GM10266 (cell line): Measurements from ENCODE around the gene MACROD2.

Source experiments
- DNase-seq: peaks from one replicate; pipeline ENCODE4 v3.0.0; 2012; ENCODE audit errors: extremely low spot score
- CTCF ChIP-seq: IDR thresholded peaks from 2 replicates; pipeline ENCODE4 v1.5.1; 2012; ENCODE audit warnings: mild to moderate bottlenecking, low read depth; ENCODE audit not compliant: control insufficient read depth, insufficient read depth; ENCODE audit errors: missing control alignments

The MACROD2 gene

GRCh38 chr20:14914633-14915032 lies 919.3 kb downstream of the MACROD2 start:
- TF ChIP-seq CTCF: no peak
- DNase-seq: no peak

- no peak for DNase-seq
- no peak for TF ChIP-seq CTCF
Observed at GRCh38 chr20:14915356-14915755, 920.0 kb downstream of the MACROD2 start.

- TF ChIP-seq CTCF: no peak
- DNase-seq: no peak
Observed at GRCh38 chr20:14916360-14916920, 921.1 kb downstream of the MACROD2 start.

- no peak for TF ChIP-seq CTCF
- no peak for DNase-seq
Observed at GRCh38 chr20:14918281-14918680, 923.0 kb downstream of the MACROD2 start.

- DNase-seq: no peak
- no peak for TF ChIP-seq CTCF
Observed at GRCh38 chr20:14918976-14919375, 923.7 kb downstream of the MACROD2 start.

GRCh38 chr20:14919501-14920081 lies 924.3 kb downstream of the MACROD2 start:
- no peak for TF ChIP-seq CTCF
- DNase-seq: no peak

- no peak for TF ChIP-seq CTCF
- no peak for DNase-seq
Observed at GRCh38 chr20:14921513-14921912, 926.2 kb downstream of the MACROD2 start.
